WTC11 (cell line): Measurements from ENCODE around the gene PXK. TPM values are rescaled to one million over a fixed set of nuclear protein-coding genes. Genes with fewer than 3 reads are reported as not detected.
A peak's percentile ranks its signal among the peaks of the same experiment; 100 is the strongest.

Experiments used
- CREM ChIP-seq: sonication (generic); formaldehyde crosslinking; IDR thresholded peaks from 2 replicates; pipeline ENCODE4 v1.8.1; 2022; ENCODE audit warnings: mild to moderate bottlenecking, missing genetic modification reagents, moderate library complexity
- EMX1 ChIP-seq: fragments of 250-450 bp; sonication (Bioruptor Pico); IDR thresholded peaks from 2 replicates; pipeline ENCODE4 v1.8.0; 2021; ENCODE audit warnings: mild to moderate bottlenecking
- ETV6 ChIP-seq: sonication (generic); formaldehyde crosslinking; IDR thresholded peaks from 2 replicates; pipeline ENCODE4 v1.8.1; 2022; ENCODE audit warnings: mild to moderate bottlenecking, missing genetic modification reagents
- FOXK1 ChIP-seq: sonication (generic); formaldehyde crosslinking; IDR thresholded peaks from 2 replicates; pipeline ENCODE4 v1.8.0; 2022; ENCODE audit warnings: mild to moderate bottlenecking, moderate library complexity, missing genetic modification reagents
- FOXP1 ChIP-seq: sonication (generic); formaldehyde crosslinking; IDR thresholded peaks from 2 replicates; pipeline ENCODE4 v1.8.0; 2022; ENCODE audit warnings: missing genetic modification reagents, mild to moderate bottlenecking, moderate library complexity, borderline replicate concordance
- GABPB1 ChIP-seq: sonication (generic); formaldehyde crosslinking; IDR thresholded peaks from 2 replicates; pipeline ENCODE4 v1.8.1; 2023; ENCODE audit warnings: mild to moderate bottlenecking, missing genetic modification reagents
- GRHL2 ChIP-seq: fragments of 250-450 bp; sonication (Bioruptor Pico); IDR thresholded peaks from 2 replicates; pipeline ENCODE4 v1.8.0; 2022; ENCODE audit warnings: mild to moderate bottlenecking, moderate library complexity; ENCODE audit not compliant: insufficient replicate concordance, severe bottlenecking
- IRF2 ChIP-seq: sonication (generic); formaldehyde crosslinking; IDR thresholded peaks from 2 replicates; pipeline ENCODE4 v1.8.0; 2022; ENCODE audit warnings: low read depth, missing genetic modification reagents, borderline replicate concordance
- JAZF1 ChIP-seq: fragments of 250-450 bp; sonication (Bioruptor Pico); IDR thresholded peaks from 2 replicates; pipeline ENCODE4 v1.9.0; 2021; ENCODE audit warnings: moderate library complexity, mild to moderate bottlenecking, inconsistent platforms
- MYBL2 ChIP-seq: sonication (generic); formaldehyde crosslinking; IDR thresholded peaks from 2 replicates; pipeline ENCODE4 v1.8.1; 2023; ENCODE audit warnings: mild to moderate bottlenecking, moderate library complexity, missing genetic modification reagents
- NFE2L1 ChIP-seq: sonication (generic); formaldehyde crosslinking; IDR thresholded peaks from 2 replicates; pipeline ENCODE4 v1.8.1; 2023; ENCODE audit warnings: missing genetic modification reagents
- NR2C2 ChIP-seq: sonication (generic); formaldehyde crosslinking; IDR thresholded peaks from 2 replicates; pipeline ENCODE4 v1.8.0; 2022; ENCODE audit warnings: mild to moderate bottlenecking, missing genetic modification reagents
- SMAD3 ChIP-seq: sonication (generic); formaldehyde crosslinking; IDR thresholded peaks from 2 replicates; pipeline ENCODE4 v1.8.0; 2022; ENCODE audit warnings: missing genetic modification reagents, mild to moderate bottlenecking, borderline replicate concordance
- SOX15 ChIP-seq: fragments of 250-450 bp; sonication (Bioruptor Pico); IDR thresholded peaks from 2 replicates; pipeline ENCODE4 v1.9.0; 2021; ENCODE audit warnings: mild to moderate bottlenecking
- SP1 ChIP-seq: sonication (generic); formaldehyde crosslinking; conservative IDR thresholded peaks from 2 replicates; pipeline ENCODE4 v1.8.1; 2022; ENCODE audit warnings: missing genetic modification reagents
- TP53 ChIP-seq: sonication (generic); formaldehyde crosslinking; IDR thresholded peaks from 2 replicates; pipeline ENCODE4 v1.8.1; 2023; ENCODE audit warnings: mild to moderate bottlenecking, missing genetic modification reagents
- ZNF121 ChIP-seq: sonication (generic); formaldehyde crosslinking; IDR thresholded peaks from 2 replicates; pipeline ENCODE4 v1.8.0; 2023; ENCODE audit warnings: missing genetic modification reagents
- ZNF232 ChIP-seq: sonication (generic); formaldehyde crosslinking; IDR thresholded peaks from 2 replicates; pipeline ENCODE4 v1.8.0; 2022; ENCODE audit warnings: mild to moderate bottlenecking, missing genetic modification reagents
- total RNA-seq: library from RNA; stranded (reverse); gene quantifications from 3 replicates; pipeline ENCODE4 v1.2.3, GENCODE V29; 2021
- TF ChIP-seq, protein P1 (sequence below): sonication (generic); formaldehyde crosslinking; IDR thresholded peaks from 2 replicates; pipeline ENCODE4 v1.8.0; 2022; ENCODE audit warnings: mild to moderate bottlenecking, missing genetic modification reagents
- TF ChIP-seq, protein P2 (sequence below): sonication (generic); formaldehyde crosslinking; IDR thresholded peaks from 2 replicates; pipeline ENCODE4 v1.8.1; 2022; ENCODE audit warnings: mild to moderate bottlenecking, missing genetic modification reagents, moderate library complexity, borderline replicate concordance
- TF ChIP-seq, protein P3 (sequence below): sonication (generic); formaldehyde crosslinking; IDR thresholded peaks from 2 replicates; pipeline ENCODE4 v1.8.1; 2022; ENCODE audit warnings: low read depth, missing genetic modification reagents, borderline replicate concordance
- TF ChIP-seq, protein P4 (sequence below): sonication (generic); formaldehyde crosslinking; IDR thresholded peaks from 2 replicates; pipeline ENCODE4 v1.8.1; 2023; ENCODE audit warnings: mild to moderate bottlenecking, missing genetic modification reagents, moderate library complexity
- TF ChIP-seq, protein P5 (sequence below): sonication (generic); formaldehyde crosslinking; IDR thresholded peaks from 2 replicates; pipeline ENCODE4 v1.8.1; 2022; ENCODE audit warnings: mild to moderate bottlenecking, moderate library complexity, missing genetic modification reagents
- TF ChIP-seq, protein P6 (sequence below): sonication (generic); formaldehyde crosslinking; IDR thresholded peaks from 2 replicates; pipeline ENCODE4 v1.8.0; 2023; ENCODE audit warnings: missing genetic modification reagents
- TF ChIP-seq, protein P7 (sequence below): fragments of 250-450 bp; sonication (Bioruptor Pico); IDR thresholded peaks from 2 replicates; pipeline ENCODE4 v1.9.0; 2021; ENCODE audit warnings: mild to moderate bottlenecking
- TF ChIP-seq, protein P8 (sequence below): sonication (generic); formaldehyde crosslinking; IDR thresholded peaks from 2 replicates; pipeline ENCODE4 v1.8.1; 2022; ENCODE audit warnings: missing genetic modification reagents, borderline replicate concordance

PXK gene
- total RNA-seq, 1 experiment from 2014 or later: 9.4 TPM

DNA sequence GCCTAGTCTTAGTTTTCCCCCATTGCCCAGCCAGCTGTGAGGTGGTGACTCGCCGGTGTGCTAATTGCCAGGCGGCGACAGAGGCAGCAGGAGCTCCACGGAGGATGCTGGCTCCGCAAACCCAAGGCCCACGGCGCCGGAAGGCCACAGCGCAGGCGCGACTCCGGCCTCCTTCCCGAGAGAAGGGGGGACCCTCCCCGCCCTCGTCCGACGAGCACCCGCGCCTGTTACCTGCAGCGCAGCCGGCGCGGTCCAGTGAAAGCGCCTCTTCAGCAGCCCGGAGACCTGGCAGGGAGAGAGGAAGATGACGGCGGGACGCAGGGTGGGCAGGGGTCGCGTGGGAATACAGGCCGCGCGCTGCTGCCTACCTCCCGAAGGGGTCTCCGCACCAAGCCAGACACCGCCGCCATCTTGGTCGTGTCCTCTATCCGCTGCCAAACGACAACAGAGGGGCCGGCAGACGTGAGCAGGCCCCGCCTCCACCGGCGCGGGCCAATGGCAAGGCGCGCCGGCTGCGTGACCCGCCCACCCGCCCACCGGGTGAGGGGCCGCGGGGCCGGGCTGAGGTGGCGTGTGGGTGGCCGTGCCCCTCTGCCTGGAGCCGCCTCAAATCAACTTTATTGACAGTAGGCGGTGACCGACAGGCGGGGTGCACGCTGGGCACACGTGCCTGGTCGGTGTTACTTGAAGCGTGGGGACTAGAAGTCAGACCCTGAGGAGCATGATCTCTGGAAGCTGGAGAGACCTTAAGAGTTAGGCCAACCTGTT lies 100.9 kb downstream of the PXK start, which contains the start of gene PDHB (continued):
- TF ChIP-seq, protein P1, sequence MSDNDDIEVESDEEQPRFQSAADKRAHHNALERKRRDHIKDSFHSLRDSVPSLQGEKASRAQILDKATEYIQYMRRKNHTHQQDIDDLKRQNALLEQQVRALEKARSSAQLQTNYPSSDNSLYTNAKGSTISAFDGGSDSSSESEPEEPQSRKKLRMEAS (CRISPR knock-in tag): peak; percentile 99
- TF ChIP-seq, protein P2, sequence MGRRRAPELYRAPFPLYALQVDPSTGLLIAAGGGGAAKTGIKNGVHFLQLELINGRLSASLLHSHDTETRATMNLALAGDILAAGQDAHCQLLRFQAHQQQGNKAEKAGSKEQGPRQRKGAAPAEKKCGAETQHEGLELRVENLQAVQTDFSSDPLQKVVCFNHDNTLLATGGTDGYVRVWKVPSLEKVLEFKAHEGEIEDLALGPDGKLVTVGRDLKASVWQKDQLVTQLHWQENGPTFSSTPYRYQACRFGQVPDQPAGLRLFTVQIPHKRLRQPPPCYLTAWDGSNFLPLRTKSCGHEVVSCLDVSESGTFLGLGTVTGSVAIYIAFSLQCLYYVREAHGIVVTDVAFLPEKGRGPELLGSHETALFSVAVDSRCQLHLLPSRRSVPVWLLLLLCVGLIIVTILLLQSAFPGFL (CRISPR knock-in tag): 0 out of 2 replicates have a peak, but pooled peaks have one; percentile 80
- TF ChIP-seq, protein P3, sequence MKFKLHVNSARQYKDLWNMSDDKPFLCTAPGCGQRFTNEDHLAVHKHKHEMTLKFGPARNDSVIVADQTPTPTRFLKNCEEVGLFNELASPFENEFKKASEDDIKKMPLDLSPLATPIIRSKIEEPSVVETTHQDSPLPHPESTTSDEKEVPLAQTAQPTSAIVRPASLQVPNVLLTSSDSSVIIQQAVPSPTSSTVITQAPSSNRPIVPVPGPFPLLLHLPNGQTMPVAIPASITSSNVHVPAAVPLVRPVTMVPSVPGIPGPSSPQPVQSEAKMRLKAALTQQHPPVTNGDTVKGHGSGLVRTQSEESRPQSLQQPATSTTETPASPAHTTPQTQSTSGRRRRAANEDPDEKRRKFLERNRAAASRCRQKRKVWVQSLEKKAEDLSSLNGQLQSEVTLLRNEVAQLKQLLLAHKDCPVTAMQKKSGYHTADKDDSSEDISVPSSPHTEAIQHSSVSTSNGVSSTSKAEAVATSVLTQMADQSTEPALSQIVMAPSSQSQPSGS: 0 out of 2 replicates have a peak, but pooled peaks have one; percentile 35
- TF ChIP-seq GRHL2 (CRISPR knock-in tag) (no peak), CREM (CRISPR knock-in tag) (0 out of 2 replicates have a peak, but pooled peaks have one; percentile 38), ETV6 (CRISPR knock-in tag) (peak; percentile 92), TP53 (CRISPR knock-in tag) (no peak; the same call in 1 of the 2 replicates), FOXP1 (CRISPR knock-in tag) (peak; percentile 96), MYBL2 (peak; percentile 52; the same call in 1 of the 2 replicates), SOX15 (CRISPR knock-in tag) (no peak), NFE2L1 (CRISPR knock-in tag) (peak; percentile 92), SP1 (CRISPR knock-in tag) (peak; percentile 75), ZNF232 (CRISPR knock-in tag) (0 out of 2 replicates have a peak, but pooled peaks have one; percentile 51), ZNF121 (CRISPR knock-in tag) (no peak), IRF2 (CRISPR knock-in tag) (peak; percentile 59), NR2C2 (CRISPR knock-in tag) (no peak), SMAD3 (CRISPR knock-in tag) (peak; percentile 59; the same call in 1 of the 2 replicates), FOXK1 (peak; percentile 93), GABPB1 (CRISPR knock-in tag) (peak; percentile 79), JAZF1 (CRISPR knock-in tag) (no peak), EMX1 (CRISPR knock-in tag) (no peak)
- TF ChIP-seq, protein P4, sequence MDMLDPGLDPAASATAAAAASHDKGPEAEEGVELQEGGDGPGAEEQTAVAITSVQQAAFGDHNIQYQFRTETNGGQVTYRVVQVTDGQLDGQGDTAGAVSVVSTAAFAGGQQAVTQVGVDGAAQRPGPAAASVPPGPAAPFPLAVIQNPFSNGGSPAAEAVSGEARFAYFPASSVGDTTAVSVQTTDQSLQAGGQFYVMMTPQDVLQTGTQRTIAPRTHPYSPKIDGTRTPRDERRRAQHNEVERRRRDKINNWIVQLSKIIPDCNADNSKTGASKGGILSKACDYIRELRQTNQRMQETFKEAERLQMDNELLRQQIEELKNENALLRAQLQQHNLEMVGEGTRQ (CRISPR knock-in tag): peak; percentile 63
- TF ChIP-seq, protein P5, sequence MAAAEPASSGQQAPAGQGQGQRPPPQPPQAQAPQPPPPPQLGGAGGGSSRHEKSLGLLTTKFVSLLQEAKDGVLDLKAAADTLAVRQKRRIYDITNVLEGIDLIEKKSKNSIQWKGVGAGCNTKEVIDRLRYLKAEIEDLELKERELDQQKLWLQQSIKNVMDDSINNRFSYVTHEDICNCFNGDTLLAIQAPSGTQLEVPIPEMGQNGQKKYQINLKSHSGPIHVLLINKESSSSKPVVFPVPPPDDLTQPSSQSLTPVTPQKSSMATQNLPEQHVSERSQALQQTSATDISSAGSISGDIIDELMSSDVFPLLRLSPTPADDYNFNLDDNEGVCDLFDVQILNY (CRISPR knock-in tag): peak; percentile 84
- TF ChIP-seq, protein P6, sequence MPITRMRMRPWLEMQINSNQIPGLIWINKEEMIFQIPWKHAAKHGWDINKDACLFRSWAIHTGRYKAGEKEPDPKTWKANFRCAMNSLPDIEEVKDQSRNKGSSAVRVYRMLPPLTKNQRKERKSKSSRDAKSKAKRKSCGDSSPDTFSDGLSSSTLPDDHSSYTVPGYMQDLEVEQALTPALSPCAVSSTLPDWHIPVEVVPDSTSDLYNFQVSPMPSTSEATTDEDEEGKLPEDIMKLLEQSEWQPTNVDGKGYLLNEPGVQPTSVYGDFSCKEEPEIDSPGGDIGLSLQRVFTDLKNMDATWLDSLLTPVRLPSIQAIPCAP (CRISPR knock-in tag): peak; percentile 79
- TF ChIP-seq, protein P7, sequence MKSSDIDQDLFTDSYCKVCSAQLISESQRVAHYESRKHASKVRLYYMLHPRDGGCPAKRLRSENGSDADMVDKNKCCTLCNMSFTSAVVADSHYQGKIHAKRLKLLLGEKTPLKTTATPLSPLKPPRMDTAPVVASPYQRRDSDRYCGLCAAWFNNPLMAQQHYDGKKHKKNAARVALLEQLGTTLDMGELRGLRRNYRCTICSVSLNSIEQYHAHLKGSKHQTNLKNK (CRISPR knock-in tag): no peak
- TF ChIP-seq, protein P8, sequence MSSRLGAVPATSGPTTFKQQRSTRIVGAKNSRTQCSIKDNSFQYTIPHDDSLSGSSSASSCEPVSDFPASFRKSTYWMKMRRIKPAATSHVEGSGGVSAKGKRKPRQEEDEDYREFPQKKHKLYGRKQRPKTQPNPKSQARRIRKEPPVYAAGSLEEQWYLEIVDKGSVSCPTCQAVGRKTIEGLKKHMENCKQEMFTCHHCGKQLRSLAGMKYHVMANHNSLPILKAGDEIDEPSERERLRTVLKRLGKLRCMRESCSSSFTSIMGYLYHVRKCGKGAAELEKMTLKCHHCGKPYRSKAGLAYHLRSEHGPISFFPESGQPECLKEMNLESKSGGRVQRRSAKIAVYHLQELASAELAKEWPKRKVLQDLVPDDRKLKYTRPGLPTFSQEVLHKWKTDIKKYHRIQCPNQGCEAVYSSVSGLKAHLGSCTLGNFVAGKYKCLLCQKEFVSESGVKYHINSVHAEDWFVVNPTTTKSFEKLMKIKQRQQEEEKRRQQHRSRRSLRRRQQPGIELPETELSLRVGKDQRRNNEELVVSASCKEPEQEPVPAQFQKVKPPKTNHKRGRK (CRISPR knock-in tag): 0 out of 2 replicates have a peak, but pooled peaks have one; percentile 35
- TF ChIP-seq, all 79 proteins: peak for 30
